ENCODE results near the gene BPIFB3. TPM values are rescaled to one million over a fixed set of nuclear protein-coding genes. Genes with fewer than 3 reads are reported as not detected.
A peak's percentile ranks its signal among the peaks of the same experiment; 100 is the strongest.
"Not testable (repeated sequence)": the region's sequence is repeated elsewhere in the genome, so short reads cannot be mapped to it uniquely, and the experiment has no call there.

BPIFB3 gene
- total and polyA plus RNA-seq, 12 donors: not detected

DNA sequence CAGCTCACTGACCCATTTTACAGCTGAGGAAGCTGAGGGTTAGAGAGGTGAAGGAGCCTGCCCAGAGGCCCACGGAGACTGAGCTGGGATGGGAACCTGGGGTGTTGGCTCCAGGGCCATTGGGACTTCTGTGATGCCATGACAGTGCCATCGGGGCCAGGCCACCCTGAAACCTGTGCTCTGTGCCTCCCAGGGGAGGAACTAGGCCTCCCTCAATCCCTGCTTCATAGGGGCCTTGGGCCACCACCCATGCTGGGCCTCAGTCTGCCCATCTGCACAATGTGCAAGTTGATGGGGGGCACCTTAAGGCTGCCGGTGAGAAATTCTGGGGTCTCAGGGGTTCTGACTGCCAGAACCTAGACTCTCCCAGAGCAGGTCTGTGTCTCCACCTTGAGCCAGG is 50.6 kb downstream of the BPIFB3 start:
- Histone ChIP-seq H3K4me1 (replicated peaks in 1 of 2) (no peaks in the 10 kb centered on the region), H3K27ac (no peak overlapping the region), H3K27me3 (no peaks in the 10 kb centered on the region), H3K4me3 (no peak overlapping the region), H3K9me3 (replicated peaks in 1 of 3) (no peaks in the 10 kb centered on the region), H3K36me3 (replicated peaks in 1 of 2) (no peaks in the 10 kb centered on the region)
- 17 to 89% (median 80%) methylated on average over 1 to 3 of the region's 3 CpGs for WGBS, 4 donors
- TF ChIP-seq POLR2A (IDR thresholded peaks at IDR 0.05) (no peak), CTCF (IDR thresholded peaks at IDR 0.05) (no peak)
- intact Hi-C loops (cut with DNase I): no loop called here
- DNase-seq: no peak

GRCh38 chr20:33105316-33105924 is 51.7 kb downstream of the BPIFB3 start:
- TF ChIP-seq POLR2A (IDR thresholded peaks at IDR 0.05): no peak
- H3K4me1 ChIP-seq (replicated peaks in 1 of 2): no peaks in the 10 kb centered on the region
- no peaks in the 10 kb centered on the region for H3K9me3 ChIP-seq (replicated peaks in 1 of 3)
- no peak overlapping the region for H3K4me3 ChIP-seq
- DNase-seq: peak in 3 of 7 donors; percentile 6 to 35 (median 25)
- H3K27me3 ChIP-seq: no peaks in the 10 kb centered on the region
- 72 to 81% (median 75%) methylated on average over 8 of the region's 8 CpGs for WGBS, 4 donors
- intact Hi-C loops (cut with DNase I): no loop called here
- H3K36me3 ChIP-seq (replicated peaks in 1 of 2): no peaks in the 10 kb centered on the region
- H3K27ac ChIP-seq: peak overlapping the region in 1 of 5 donors; percentile 20

DNA sequence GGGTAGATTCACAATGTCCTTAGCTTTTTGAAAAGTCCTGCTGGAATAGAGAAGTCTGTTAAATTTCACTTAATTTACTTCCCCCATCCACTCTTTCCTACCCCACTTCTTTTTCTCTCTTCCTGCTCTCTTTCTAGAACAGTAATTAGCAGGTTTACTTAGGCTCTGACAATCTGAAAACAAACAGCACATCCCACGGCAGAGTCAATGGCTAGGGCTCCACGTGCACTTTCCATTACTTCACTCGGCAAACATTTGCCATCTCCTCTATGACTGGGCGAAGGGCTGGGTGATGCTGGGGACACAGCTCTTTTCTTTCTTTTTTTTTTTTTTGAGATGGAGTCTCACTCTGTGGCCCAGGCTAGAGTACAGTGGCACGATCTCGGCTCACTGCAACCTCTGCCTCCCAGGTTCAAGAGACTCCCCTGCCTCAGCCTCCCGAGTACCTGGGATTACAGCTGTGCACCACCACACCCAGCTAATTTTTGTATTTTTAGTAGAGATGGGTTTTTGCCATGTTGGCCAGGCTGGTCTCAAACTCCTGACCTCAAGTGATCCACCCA is 52.4 kb downstream of the BPIFB3 start:
- H3K4me3 ChIP-seq; DNase-seq; H3K4me1 ChIP-seq (replicated peaks in 1 of 2); H3K9me3 ChIP-seq (replicated peaks in 1 of 3); intact Hi-C loops (cut with DNase I); H3K36me3 ChIP-seq (replicated peaks in 1 of 2); H3K27me3 ChIP-seq: not testable (repeated sequence)
- peak overlapping the region in 1 of 5 donors; percentile 20 for H3K27ac ChIP-seq
- 70 to 78% (median 73%) methylated on average over 6 to 7 of the region's 7 CpGs for WGBS, 4 donors

DNA sequence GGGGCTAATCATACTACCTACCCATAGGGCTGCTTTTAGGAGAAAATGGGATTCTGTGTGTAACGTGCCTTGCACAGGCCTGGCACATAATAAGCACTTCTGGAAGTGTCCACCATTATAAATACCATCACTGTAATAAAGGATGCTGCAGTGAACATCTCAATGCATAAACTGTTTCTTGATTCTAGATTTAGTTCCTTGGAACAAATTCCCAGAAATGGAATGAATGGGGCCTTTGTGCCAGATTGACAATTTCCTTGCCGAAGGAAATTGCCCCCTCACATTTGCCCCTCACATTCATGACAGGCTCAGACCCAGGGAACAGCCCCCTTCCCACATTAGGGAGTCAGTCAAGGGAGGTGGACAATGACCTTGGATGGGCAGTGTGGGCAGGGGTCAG is 55.0 kb downstream of the BPIFB3 start:
- WGBS, 4 donors: 54 to 70% (median 68%) methylated on average over 2 of the region's 2 CpGs
- H3K9me3 ChIP-seq (replicated peaks in 1 of 3): no peaks in the 10 kb centered on the region
- no peak for DNase-seq
- no peaks in the 10 kb centered on the region for H3K4me1 ChIP-seq (replicated peaks in 1 of 2)
- no peak overlapping the region for H3K4me3 ChIP-seq
- H3K36me3 ChIP-seq (replicated peaks in 1 of 2): no peaks in the 10 kb centered on the region
- H3K27me3 ChIP-seq: no peaks in the 10 kb centered on the region
- TF ChIP-seq CTCF (IDR thresholded peaks at IDR 0.05) (no peak), POLR2A (IDR thresholded peaks at IDR 0.05) (no peak)
- no peak overlapping the region for H3K27ac ChIP-seq
- intact Hi-C loops (cut with DNase I): no loop called here

DNA sequence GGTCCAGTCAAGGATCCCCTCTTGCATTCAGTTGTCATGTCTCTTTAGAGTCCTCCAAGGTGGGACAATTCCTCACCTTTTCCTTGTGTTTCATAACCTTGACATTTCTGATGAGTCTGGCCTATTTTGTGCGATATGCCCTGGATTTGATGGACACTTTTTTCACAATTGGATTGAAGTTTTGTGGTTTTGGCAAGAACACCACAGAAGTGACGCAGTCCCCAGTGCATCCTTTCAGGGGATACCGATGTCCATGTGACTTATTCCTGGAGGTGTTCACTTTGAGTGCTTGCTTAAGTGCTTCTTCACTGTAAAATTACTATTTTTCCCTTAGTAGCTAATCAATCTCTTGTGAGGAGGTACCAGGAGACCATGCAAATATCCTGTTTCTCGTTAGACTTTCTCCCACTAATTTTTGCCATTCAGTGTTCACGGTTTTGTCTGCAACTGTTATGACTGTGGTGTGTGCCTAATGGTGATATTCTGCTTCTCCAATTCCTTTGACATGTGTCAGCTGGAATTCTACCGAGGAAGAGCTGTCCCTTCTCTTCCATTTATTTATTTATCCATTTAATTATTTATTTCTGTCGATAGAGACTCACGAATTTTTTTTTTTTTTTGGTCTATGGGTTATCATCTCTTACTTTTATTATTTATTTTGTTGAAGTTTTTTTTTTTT is 56.6 kb downstream of the BPIFB3 start:
- Histone ChIP-seq H3K4me3 (no peak overlapping the region), H3K9me3 (replicated peaks in 1 of 3) (no peaks in the 10 kb centered on the region), H3K36me3 (replicated peaks in 1 of 2) (no peaks in the 10 kb centered on the region), H3K27ac (no peak overlapping the region), H3K4me1 (replicated peaks in 1 of 2) (no peaks in the 10 kb centered on the region), H3K27me3 (no peaks in the 10 kb centered on the region)
- 77 to 84% (median 82%) methylated on average over 8 of the region's 8 CpGs for WGBS, 4 donors
- intact Hi-C loops (cut with DNase I): no loop called here
- DNase-seq: no peak
- TF ChIP-seq CTCF (IDR thresholded peaks at IDR 0.05) (no peak), POLR2A (IDR thresholded peaks at IDR 0.05) (no peak)

Measured in adrenal gland (tissue), 12 donors.